GM23248 (cell line): Measurements from ENCODE around the gene ATP6V1B1. TPM values are rescaled to one million over a fixed set of nuclear protein-coding genes. Genes with fewer than 3 reads are reported as not detected.

ENCODE experiments used
- DNase-seq: peaks from one replicate; pipeline ENCODE4 v3.0.0-alpha.2; 2015
- H2AFZ ChIP-seq: fragments of 200-600 bp; sonication (generic); 2 replicates; pipeline ENCODE4 v1.6.1; 2016; ENCODE audit warnings: antibody characterized with exemption
- H3F3A ChIP-seq: fragments of 200-600 bp; sonication (generic); 2 replicates; pipeline ENCODE4 v1.6.1; 2016; ENCODE audit warnings: mild to moderate bottlenecking, antibody characterized with exemption, mixed run types; ENCODE audit not compliant: insufficient read depth
- H3K27ac ChIP-seq: fragments of 200-600 bp; sonication (generic); 2 replicates; pipeline ENCODE4 v1.5.1; 2016; ENCODE audit warnings: mild to moderate bottlenecking
- H3K27me3 ChIP-seq: fragments of 200-600 bp; sonication (generic); replicated peaks from 2 replicates; pipeline ENCODE4 v1.6.1; 2016; ENCODE audit warnings: mild to moderate bottlenecking; ENCODE audit not compliant: insufficient read depth
- H3K36me3 ChIP-seq: fragments of 200-600 bp; sonication (generic); 2 replicates; pipeline ENCODE4 v1.6.1; 2016; ENCODE audit warnings: low read depth, mild to moderate bottlenecking
- H3K4me1 ChIP-seq: fragments of 200-600 bp; sonication (generic); 2 replicates; pipeline ENCODE4 v1.6.1; 2016; ENCODE audit warnings: mild to moderate bottlenecking; ENCODE audit not compliant: insufficient read depth
- H3K4me2 ChIP-seq: fragments of 200-600 bp; sonication (generic); one replicate; pipeline ENCODE4 v1.6.1; 2016; ENCODE audit warnings: mild to moderate bottlenecking; ENCODE audit not compliant: unreplicated experiment
- H3K4me3 ChIP-seq: fragments of 200-600 bp; sonication (generic); 2 replicates; pipeline ENCODE4 v1.5.1; 2016; ENCODE audit warnings: mild to moderate bottlenecking
- H3K79me2 ChIP-seq: fragments of 200-600 bp; sonication (generic); 2 replicates; pipeline ENCODE4 v1.6.1; 2016; ENCODE audit warnings: mild to moderate bottlenecking; ENCODE audit not compliant: insufficient read depth
- H3K9ac ChIP-seq: fragments of 200-600 bp; sonication (generic); 2 replicates; pipeline ENCODE4 v1.6.1; 2016; ENCODE audit warnings: mild to moderate bottlenecking
- H3K9me2 ChIP-seq: fragments of 200-600 bp; sonication (generic); 2 replicates; pipeline ENCODE4 v1.6.1; 2016; ENCODE audit warnings: mixed run types, mild to moderate bottlenecking, moderate library complexity; ENCODE audit not compliant: insufficient read depth
- H3K9me3 ChIP-seq: fragments of 200-600 bp; sonication (generic); one replicate; pipeline ENCODE4 v1.6.1; 2017; ENCODE audit warnings: low read depth
- H4K20me1 ChIP-seq: fragments of 200-600 bp; sonication (generic); 2 replicates; pipeline ENCODE4 v1.6.0; 2016; ENCODE audit not compliant: insufficient read depth
- EZH2 ChIP-seq: fragments of 200-600 bp; sonication (generic); IDR thresholded peaks from 2 replicates; pipeline ENCODE4 v1.6.1; 2018; ENCODE audit warnings: antibody characterized with exemption, mild to moderate bottlenecking; ENCODE audit not compliant: insufficient read depth, poor library complexity, severe bottlenecking
- EZH2phosphoT487 ChIP-seq: fragments of 200-600 bp; sonication (generic); IDR thresholded peaks from 2 replicates; pipeline ENCODE4 v1.6.1; 2018; ENCODE audit warnings: antibody characterized with exemption, moderate library complexity, mild to moderate bottlenecking, low read depth; ENCODE audit not compliant: insufficient read depth
- WGBS, 2 experiments: methylation state at CpG; one replicate each; pipeline ENCODE4 v1.1.6; 2015 to 2017; ENCODE audit warnings: low lambda C conversion rate in 2 of 2, low coverage in 1 of 2; ENCODE audit errors: missing lambda C conversion rate in 2 of 2; 5-methylcytosine and 5-hydroxymethylcytosine counted together
- in situ Hi-C: fragments of 300-500 bp; cut with MboI; formaldehyde crosslinking; loops from 2 replicates; pipeline ENCODE4 v1.15.0; 2020
- polyA plus RNA-seq: library from polyadenylated mRNA; unstranded; fragments of >200 nt; fragmentation: Nextera tagmentation; extraction: Ambion mirVana; gene quantifications from 2 replicates; pipeline ENCODE4 v1.2.1, GENCODE V29; 2016
- total RNA-seq: library from RNA; depleted of rRNA; stranded (reverse); fragments of >200 nt; shearing (Covaris generic); gene quantifications from 2 replicates; pipeline ENCODE4 v1.2.3, GENCODE V29; 2014

The ATP6V1B1 gene
- total and polyA plus RNA-seq, 2 experiments from 2014 or later: 0.60 TPM; not detected in 1

GRCh38 chr2:70891572-70892357 is 43.9 kb upstream of the ATP6V1B1 start:
- no peak overlapping the region for H2AFZ ChIP-seq
- no peaks in the 10 kb centered on the region for H3K4me1 ChIP-seq
- no peaks in the 10 kb centered on the region for H3K36me3 ChIP-seq
- H3K9me2 ChIP-seq: no peaks in the 10 kb centered on the region
- no peak overlapping the region for H3K27ac ChIP-seq
- no peaks in the 10 kb centered on the region for H4K20me1 ChIP-seq
- WGBS, 2 experiments: 32 to 37% methylated on average over 9 of the region's 9 CpGs
- H3K9ac ChIP-seq: no peak overlapping the region
- no peaks in the 10 kb centered on the region for H3F3A ChIP-seq
- no peaks in the 10 kb centered on the region for H3K9me3 ChIP-seq
- TF ChIP-seq EZH2phosphoT487: no peak
- no peak for TF ChIP-seq EZH2
- no peaks in the 10 kb centered on the region for H3K79me2 ChIP-seq
- DNase-seq: no peak
- no peak overlapping the region for H3K4me3 ChIP-seq
- peaks cover 95% of the 10 kb centered on the region for H3K27me3 ChIP-seq
- H3K4me2 ChIP-seq: no peak overlapping the region
- in situ Hi-C loops: no loop called here

DNA sequence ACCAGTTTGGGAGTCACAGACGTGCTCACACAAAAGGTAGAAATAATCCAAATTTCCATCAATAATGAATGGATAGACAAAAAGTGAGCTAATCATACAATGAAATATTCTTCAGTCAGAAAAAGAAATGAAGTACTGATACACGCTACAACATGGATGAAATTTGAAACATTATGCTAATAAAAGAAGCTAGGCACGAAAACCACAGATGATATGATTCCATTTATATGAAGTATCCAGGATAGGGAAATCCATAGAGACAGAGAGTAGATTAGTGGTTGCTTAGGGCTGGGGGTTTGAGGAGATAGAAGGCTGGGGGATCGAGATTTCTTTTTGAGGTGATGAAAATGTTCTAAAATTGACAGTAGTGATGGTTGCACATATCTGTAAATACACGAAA is 43.0 kb upstream of the ATP6V1B1 start:
- Histone ChIP-seq H3K4me3 (no peak overlapping the region), H3K36me3 (no peaks in the 10 kb centered on the region), H3K9me3 (no peaks in the 10 kb centered on the region), H4K20me1 (no peaks in the 10 kb centered on the region), H3K27me3 (peaks cover 95% of the 10 kb centered on the region), H3F3A (no peaks in the 10 kb centered on the region), H3K27ac (no peak overlapping the region), H3K9me2 (no peaks in the 10 kb centered on the region), H3K79me2 (no peaks in the 10 kb centered on the region), H3K4me2 (no peak overlapping the region), H3K4me1 (no peaks in the 10 kb centered on the region), H3K9ac (no peak overlapping the region), H2AFZ (no peak overlapping the region)
- DNase-seq: no peak
- in situ Hi-C loops: no loop called here
- no peak for TF ChIP-seq EZH2phosphoT487
- no peak for TF ChIP-seq EZH2
- 32 to 40% methylated on average over 5 of the region's 5 CpGs for WGBS, 2 experiments

DNA sequence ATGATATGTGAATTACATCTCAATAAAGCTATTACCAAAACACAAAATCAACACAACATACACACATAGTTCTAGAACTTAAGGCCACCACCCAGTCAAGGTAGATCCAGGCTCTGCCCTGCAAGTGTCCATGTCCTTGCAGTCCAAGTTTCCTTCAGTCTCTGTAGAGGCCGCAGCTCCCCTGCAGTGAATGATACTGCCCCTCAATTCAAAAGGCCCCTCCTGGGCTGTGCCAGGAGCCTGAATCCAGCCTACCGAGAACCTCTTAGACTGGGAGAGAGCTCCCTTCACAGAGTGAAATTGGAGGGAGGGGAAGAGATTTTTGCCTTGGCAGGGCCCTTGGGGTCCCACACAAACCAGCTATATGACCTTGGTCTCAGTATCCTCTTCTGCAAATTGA is 42.5 kb upstream of the ATP6V1B1 start:
- Histone ChIP-seq H3K36me3 (no peaks in the 10 kb centered on the region), H3K9ac (no peak overlapping the region), H4K20me1 (no peaks in the 10 kb centered on the region), H3K79me2 (no peaks in the 10 kb centered on the region), H3K9me2 (no peaks in the 10 kb centered on the region), H3K4me1 (no peaks in the 10 kb centered on the region), H2AFZ (no peak overlapping the region), H3K9me3 (no peaks in the 10 kb centered on the region), H3F3A (no peaks in the 10 kb centered on the region), H3K4me2 (no peak overlapping the region), H3K27me3 (peaks cover 95% of the 10 kb centered on the region), H3K27ac (no peak overlapping the region), H3K4me3 (no peak overlapping the region)
- TF ChIP-seq EZH2 (no peak), EZH2phosphoT487 (no peak)
- DNase-seq: no peak
- WGBS, 2 experiments: 3 to 9% methylated on average over 2 of the region's 2 CpGs
- in situ Hi-C loops: no loop called here

GRCh38 chr2:70894765-70895164 is 40.9 kb upstream of the ATP6V1B1 start:
- Histone ChIP-seq H4K20me1 (no peaks in the 10 kb centered on the region), H3K36me3 (no peaks in the 10 kb centered on the region), H3K27ac (no peak overlapping the region), H3K9me2 (no peaks in the 10 kb centered on the region), H3K9me3 (no peaks in the 10 kb centered on the region), H3K27me3 (peaks cover 96% of the 10 kb centered on the region), H3F3A (no peaks in the 10 kb centered on the region), H2AFZ (no peak overlapping the region), H3K4me3 (no peak overlapping the region), H3K4me2 (no peak overlapping the region), H3K4me1 (no peaks in the 10 kb centered on the region), H3K79me2 (no peaks in the 10 kb centered on the region), H3K9ac (no peak overlapping the region)
- DNase-seq: no peak
- in situ Hi-C loops: no loop called here
- WGBS, 2 experiments: 25 to 32% methylated on average over 4 of the region's 4 CpGs
- TF ChIP-seq EZH2 (no peak), EZH2phosphoT487 (no peak)

DNA sequence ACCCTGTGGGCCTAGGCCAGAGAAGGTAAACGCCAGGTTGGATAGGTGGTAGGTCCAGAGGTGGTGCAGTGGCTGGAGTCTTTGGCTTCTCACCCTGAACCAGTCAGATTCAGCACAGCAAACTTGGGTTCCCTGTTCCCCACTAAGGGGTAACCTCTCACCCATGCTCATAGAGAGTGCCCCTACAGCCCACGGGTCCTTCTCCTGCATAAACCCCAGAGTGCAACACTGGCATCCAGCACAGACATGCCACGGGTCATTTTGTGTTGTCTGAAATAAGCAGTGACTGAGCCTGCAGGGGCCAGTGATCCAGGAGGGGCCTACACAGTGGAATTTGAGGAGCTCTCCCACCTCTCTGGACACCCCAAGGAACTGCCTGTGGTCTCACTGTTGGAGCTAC is 40.5 kb upstream of the ATP6V1B1 start:
- H3K4me2 ChIP-seq: no peak overlapping the region
- H3K9ac ChIP-seq: no peak overlapping the region
- peaks cover 92% of the 10 kb centered on the region for H3K27me3 ChIP-seq
- DNase-seq: no peak
- in situ Hi-C loops: no loop called here
- H3K79me2 ChIP-seq: no peaks in the 10 kb centered on the region
- H3K36me3 ChIP-seq: no peaks in the 10 kb centered on the region
- WGBS, 2 experiments: 30 to 46% methylated on average over 3 of the region's 3 CpGs
- no peak overlapping the region for H2AFZ ChIP-seq
- no peak overlapping the region for H3K27ac ChIP-seq
- no peaks in the 10 kb centered on the region for H3K9me2 ChIP-seq
- H3K4me3 ChIP-seq: no peak overlapping the region
- H3K4me1 ChIP-seq: no peaks in the 10 kb centered on the region
- no peaks in the 10 kb centered on the region for H4K20me1 ChIP-seq
- no peaks in the 10 kb centered on the region for H3F3A ChIP-seq
- no peak for TF ChIP-seq EZH2
- no peak for TF ChIP-seq EZH2phosphoT487
- H3K9me3 ChIP-seq: no peaks in the 10 kb centered on the region
